GM12801 (cell line): ENCODE measurements around the gene PPIL4.

Experiments used
- TF ChIP-seq, protein P1 (sequence below): IDR thresholded peaks from one replicate; pipeline ENCODE4 v1.5.1; 2011; ENCODE audit warnings: control low read depth; ENCODE audit not compliant: insufficient read length; ENCODE audit errors: extremely low read depth

Gene PPIL4

DNA sequence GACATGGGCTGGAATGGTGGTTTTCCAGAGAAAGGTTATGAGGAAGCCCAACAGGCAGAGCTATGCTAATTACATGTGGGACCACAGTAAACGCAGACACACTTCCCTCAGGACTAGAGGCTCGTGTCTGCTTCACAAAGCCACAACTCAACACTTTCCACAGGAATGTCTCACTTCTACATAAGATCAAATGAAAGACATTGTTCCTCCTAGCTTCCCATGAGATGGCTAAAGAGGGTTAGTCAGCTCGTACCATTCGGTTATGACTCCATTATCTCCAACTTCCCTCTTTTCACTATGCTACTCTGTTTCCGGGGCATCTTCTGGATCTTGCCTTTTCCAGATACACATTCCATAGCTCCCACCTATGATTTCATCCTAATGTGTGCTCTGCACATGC lies 31.9 kb downstream of the PPIL4 start:
- TF ChIP-seq, protein P1, sequence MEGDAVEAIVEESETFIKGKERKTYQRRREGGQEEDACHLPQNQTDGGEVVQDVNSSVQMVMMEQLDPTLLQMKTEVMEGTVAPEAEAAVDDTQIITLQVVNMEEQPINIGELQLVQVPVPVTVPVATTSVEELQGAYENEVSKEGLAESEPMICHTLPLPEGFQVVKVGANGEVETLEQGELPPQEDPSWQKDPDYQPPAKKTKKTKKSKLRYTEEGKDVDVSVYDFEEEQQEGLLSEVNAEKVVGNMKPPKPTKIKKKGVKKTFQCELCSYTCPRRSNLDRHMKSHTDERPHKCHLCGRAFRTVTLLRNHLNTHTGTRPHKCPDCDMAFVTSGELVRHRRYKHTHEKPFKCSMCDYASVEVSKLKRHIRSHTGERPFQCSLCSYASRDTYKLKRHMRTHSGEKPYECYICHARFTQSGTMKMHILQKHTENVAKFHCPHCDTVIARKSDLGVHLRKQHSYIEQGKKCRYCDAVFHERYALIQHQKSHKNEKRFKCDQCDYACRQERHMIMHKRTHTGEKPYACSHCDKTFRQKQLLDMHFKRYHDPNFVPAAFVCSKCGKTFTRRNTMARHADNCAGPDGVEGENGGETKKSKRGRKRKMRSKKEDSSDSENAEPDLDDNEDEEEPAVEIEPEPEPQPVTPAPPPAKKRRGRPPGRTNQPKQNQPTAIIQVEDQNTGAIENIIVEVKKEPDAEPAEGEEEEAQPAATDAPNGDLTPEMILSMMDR = no peak

DNA sequence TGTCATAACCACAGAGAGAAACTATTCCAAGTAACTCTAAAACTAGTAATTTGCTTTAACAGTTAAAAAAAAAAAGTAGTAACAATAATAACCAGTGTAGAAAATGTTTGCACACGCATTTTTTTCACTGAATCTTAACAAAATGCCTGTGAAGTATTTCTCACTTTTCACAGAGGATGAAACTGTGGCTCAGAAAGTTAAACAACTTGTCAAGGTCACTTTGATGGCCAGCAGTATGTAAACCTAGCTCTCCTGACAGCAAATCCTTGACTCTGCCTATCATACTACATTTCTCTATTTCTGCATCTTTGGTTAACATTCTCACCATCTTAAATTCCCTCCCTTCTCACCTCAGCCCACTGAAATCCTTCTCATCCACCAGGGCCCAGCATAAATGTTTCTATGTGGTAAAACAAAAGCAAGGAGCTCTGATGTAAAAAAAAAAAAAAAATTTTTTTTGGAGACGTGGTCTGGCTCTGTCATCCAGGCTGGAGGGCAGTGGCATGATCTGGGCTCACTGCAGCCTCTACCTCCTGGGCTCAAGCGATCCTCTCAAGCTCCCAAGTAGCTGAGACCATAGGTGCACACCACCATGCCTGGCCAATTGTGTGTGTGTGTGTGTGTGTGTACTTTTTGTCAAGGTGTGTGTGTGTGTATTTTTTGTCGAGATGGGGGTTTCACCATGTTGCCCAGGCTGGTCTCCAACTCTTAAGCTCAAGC lies 34.9 kb downstream of the PPIL4 start:
- TF ChIP-seq, protein P1 = no peak

DNA sequence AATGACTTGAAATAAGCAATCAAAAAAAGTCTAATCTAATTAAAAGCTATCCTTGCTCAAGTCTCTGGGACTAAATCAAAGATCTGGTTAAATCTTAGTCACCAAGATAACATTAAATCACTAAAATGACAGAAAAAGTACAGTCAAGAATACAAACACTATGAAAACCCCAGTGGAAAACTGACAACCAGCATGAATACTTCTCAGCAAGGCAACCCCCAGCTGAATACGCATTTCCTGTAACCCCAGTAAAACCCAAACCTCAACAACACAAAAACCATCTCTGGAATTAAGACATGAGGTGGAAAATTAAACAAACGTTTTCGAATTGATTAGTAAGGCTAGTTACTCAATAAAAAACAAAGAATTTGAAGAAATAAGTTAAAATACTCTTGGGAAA lies 37.4 kb downstream of the PPIL4 start:
- TF ChIP-seq, protein P1 = no peak

DNA sequence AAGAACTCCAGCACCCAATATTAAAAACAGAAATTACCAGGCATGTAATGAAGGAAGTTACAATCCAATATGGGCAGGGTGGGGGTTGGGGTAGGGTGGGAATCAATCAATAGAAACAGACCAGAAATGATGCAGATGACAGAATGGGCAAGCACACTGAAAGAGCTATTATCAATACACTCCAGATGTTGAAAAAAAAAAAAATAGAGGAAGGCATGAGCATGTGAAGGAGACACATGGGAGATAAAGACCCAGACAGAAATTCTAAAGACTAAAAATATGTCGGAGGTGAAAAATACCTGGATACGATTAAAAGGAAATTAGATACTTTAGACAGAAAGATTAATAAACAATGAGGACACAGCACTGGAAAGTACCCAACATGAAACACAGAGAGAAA lies 42.0 kb downstream of the PPIL4 start:
- TF ChIP-seq, protein P1 = no peak

DNA sequence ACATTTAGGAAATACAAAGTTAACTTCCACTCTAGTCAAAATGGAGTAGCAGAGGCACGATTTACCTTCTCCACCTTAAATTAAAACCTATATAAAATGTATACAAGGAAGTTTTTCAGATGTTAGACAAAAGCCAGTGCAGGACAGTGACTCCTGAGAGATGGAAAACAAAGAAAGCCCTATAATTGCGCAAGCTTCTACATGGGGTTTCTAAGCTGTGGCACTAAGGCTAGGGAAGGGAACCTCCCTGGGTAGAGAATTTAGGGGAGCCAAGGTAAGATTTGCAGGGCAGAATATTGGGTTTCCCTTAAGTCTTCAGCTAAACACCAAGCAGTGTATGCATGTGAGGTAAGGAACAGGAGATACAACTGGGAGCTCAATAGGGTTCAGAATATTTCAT lies 42.6 kb downstream of the PPIL4 start:
- TF ChIP-seq, protein P1 = no peak

DNA sequence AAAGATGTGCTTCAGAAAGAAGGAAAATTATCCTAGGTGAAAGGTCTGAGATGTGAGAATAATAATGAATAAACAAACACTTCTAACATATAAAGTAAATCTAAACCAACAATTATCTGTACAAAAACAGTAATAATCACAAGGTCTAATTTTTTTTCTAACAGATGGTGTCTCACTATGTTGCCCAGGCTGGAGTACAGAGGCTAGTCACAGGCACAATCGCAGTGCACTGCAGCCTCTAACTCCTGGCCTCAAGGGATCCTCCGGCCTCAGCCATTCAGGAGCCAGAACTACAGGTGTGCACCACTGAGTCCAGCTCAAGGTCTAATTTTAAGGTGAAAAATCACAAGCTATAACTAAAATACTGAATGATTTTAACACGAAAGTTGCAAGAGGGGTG lies 44.1 kb downstream of the PPIL4 start:
- TF ChIP-seq, protein P1 = no peak

DNA sequence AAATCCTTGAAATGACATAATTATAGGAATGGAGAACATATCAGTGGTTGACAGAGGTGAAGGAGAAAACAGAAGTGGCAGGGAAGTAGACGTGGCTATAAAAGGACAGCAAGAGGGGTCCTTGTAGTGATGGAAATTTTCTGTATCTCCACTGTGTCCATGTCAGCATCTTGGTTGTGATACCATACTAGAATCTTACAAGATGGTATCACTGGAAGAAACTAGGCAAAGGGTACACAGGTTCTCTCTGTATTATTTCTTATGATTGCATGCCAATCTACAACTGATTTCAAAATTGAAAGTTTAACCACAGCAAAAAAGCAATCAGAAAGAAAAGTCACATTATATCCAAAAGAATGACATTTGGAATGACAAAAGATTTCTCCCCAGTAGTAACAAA lies 44.6 kb downstream of the PPIL4 start:
- TF ChIP-seq, protein P1 = no peak
